Small intestine (tissue), 7 donors: ENCODE measurements around the gene HEXIM2. TPM values are rescaled to one million over a fixed set of nuclear protein-coding genes. Genes with fewer than 3 reads are reported as not detected.

Experiments
- DNase-seq, 2 donors: peaks; one replicate each; pipeline versions ENCODE4 v3.0.0 to v3.0.0-alpha.2; 2013
- FAIRE-seq: peaks from 2 replicates; lab custom pipeline; 2012; peaks lifted over from hg19 to GRCh38; lab: Jason Lieb, UNC
- H3K27ac ChIP-seq, 3 donors: one replicate each; pipeline ENCODE4 v1.5.1; 2013; ENCODE audit warnings: low read length in 2 of 3, mild to moderate bottlenecking in 2 of 3, control low read depth in 1 of 3, inconsistent platforms in 1 of 3, low read depth in 1 of 3, moderate library complexity in 1 of 3
- H3K27me3 ChIP-seq, 3 donors: one replicate each; pipeline ENCODE4 v1.6.1; 2013; ENCODE audit warnings: low read length in 3 of 3, inconsistent platforms in 1 of 3; ENCODE audit not compliant: control insufficient read depth in 3 of 3, insufficient read depth in 3 of 3
- H3K36me3 ChIP-seq, 3 donors: one replicate each; pipeline ENCODE4 v1.6.1; 2013; ENCODE audit warnings: low read length in 3 of 3, inconsistent platforms in 1 of 3, low read depth in 1 of 3, mild to moderate bottlenecking in 1 of 3, moderate library complexity in 1 of 3; ENCODE audit not compliant: control insufficient read depth in 3 of 3, insufficient read depth in 2 of 3
- H3K4me1 ChIP-seq, 3 donors: one replicate each; pipeline ENCODE4 v1.6.1; 2013; ENCODE audit warnings: low read length in 2 of 3, inconsistent platforms in 1 of 3, low read depth in 1 of 3, mild to moderate bottlenecking in 1 of 3, moderate library complexity in 1 of 3; ENCODE audit not compliant: control insufficient read depth in 3 of 3, insufficient read depth in 2 of 3
- H3K4me3 ChIP-seq, 3 donors: one replicate each; pipeline ENCODE4 v1.5.1; 2013; ENCODE audit warnings: low read length in 3 of 3, control low read depth in 1 of 3, inconsistent platforms in 1 of 3, low read depth in 1 of 3, mild to moderate bottlenecking in 1 of 3, moderate library complexity in 1 of 3
- H3K9me3 ChIP-seq, 2 donors: one replicate each; pipeline ENCODE4 v1.6.1; 2013; ENCODE audit warnings: low read depth in 1 of 2, low read length in 1 of 2; ENCODE audit not compliant: control insufficient read depth in 2 of 2, insufficient read depth in 1 of 2
- WGBS, 3 donors: extraction: QIAGEN DNeasy Blood & Tissue Kit; methylation state at CpG; one replicate each; pipeline ENCODE4 v1.1.7; 2013; 5-methylcytosine and 5-hydroxymethylcytosine counted together
- polyA plus RNA-seq, 4 donors: library from polyadenylated mRNA; stranded (reverse) in 3 of 4; unstranded in 1 of 4; fragments of 200-250 nt in 3 of 4; fragments of 120-200 nt in 1 of 4; gene quantifications; one replicate each; pipeline versions ENCODE4 v1.2.1 to v1.2.3, GENCODE V29; 2013
- donor health status: healthy with polysubstance abuse.
- donor health status: control.
- donor health status: control.
- donor health status: Bipolar disorder and iron deficiency.
- donor health status: healthy.

The HEXIM2 gene
- polyA plus RNA-seq, 4 donors = 11.2 to 13.3 (median 12.1) TPM

DNA sequence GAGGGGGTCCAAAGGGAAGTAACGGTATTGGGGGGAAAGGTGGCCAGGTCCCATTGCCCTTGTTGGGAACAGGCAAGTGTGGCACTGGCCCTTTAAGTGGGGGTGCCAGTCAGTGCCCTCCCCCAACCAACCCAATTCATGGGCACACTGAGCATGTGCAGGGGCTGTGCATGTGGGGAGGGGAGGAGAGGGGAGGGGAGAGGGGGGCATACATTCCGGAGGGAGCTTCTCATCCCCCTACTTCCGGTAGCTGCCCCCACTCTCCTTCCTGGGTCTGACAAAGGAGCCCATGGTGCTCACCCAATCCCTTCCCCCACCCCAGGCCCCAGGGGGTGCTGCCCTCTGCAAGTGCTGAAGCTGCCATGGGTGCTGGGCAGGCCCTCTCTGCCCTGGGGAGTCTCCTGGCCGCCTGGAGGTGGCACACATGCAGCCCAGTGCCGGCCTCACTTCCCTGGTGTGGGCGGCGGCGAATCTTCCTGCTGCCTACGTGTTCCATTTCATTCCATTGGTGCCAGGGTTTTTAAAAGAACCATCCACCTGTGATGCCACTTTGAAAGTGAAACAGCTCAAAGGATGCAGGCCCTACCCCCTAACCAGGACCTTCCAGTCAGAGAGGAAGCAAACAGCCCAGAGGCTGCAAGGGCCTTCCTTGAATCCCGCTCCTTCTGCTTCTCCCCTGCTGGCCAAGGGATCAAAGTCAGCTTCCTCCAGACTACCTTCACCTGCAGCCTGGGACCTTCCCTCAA lies 11.0 kb downstream of the HEXIM2 start:
- peak overlapping the region in 2 of 3 donors; percentile 13 to 39 for H3K4me3 ChIP-seq
- FAIRE-seq = no peak
- WGBS, 3 donors = 2 to 26% (median 25%) methylated on average over 8 to 10 of the region's 10 CpGs
- DNase-seq = peak; percentile 73 to 75
- peak overlapping the region; percentile 73 to 95 (median 76) for H3K27ac ChIP-seq
- peaks cover 5 to 64% (median 9%) of the 10 kb centered on the region in 3 donors for H3K4me1 ChIP-seq
- H3K36me3 ChIP-seq = peaks cover 0 to 19% (median 3%) of the 10 kb centered on the region in 3 donors
- no peaks in the 10 kb centered on the region for H3K9me3 ChIP-seq
- H3K27me3 ChIP-seq = no peaks in the 10 kb centered on the region

DNA sequence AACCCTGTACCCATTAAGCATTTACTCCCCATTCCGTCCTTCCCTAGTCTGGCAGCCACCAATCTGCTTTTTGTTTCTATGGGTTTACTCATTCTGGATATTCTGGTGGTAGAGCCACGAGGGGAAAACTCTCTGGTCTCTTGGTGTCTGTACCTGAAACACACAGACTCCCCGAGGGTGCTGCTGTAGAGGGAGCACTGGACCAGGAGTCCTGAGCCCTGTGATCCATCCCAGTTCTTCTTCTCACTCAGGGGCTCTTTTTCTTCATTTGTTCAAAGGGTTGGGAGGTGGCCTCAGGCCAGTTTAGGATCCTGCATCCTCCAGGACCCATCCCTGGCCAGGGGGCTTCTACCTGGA lies 14.1 kb downstream of the HEXIM2 start:
- H3K27ac ChIP-seq = peak overlapping the region in 2 of 3 donors; percentile 12 to 73
- no peak for FAIRE-seq
- no peaks in the 10 kb centered on the region for H3K9me3 ChIP-seq
- H3K36me3 ChIP-seq = no peaks in the 10 kb centered on the region
- H3K27me3 ChIP-seq = no peaks in the 10 kb centered on the region
- no peak for DNase-seq
- no peak overlapping the region for H3K4me3 ChIP-seq
- peaks cover 5 to 47% (median 9%) of the 10 kb centered on the region in 3 donors for H3K4me1 ChIP-seq
- 58 to 68% (median 63%) methylated on average over 3 of the region's 3 CpGs for WGBS, 3 donors

DNA sequence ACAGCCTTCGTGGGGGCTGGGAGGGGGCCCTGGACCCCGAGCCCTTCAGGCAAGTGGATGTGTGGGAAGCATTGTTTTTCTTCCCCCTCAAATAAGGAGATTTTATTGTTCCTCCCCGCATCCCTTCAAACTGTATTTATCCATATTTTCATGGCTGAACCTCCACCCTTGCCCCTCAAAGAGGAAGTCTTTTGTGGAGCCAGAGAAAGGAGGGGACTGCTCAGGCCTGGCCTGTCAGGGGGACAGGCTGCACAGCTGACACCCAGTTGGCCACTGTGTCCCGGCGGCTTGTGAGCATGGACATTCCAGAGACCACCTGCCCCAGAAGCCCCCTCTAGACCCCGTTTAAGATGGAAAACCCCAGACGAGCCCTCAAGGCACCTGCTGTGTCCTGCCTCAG lies 15.9 kb downstream of the HEXIM2 start:
- no peaks in the 10 kb centered on the region for H3K9me3 ChIP-seq
- 80 to 87% (median 86%) methylated on average over 7 of the region's 7 CpGs for whole genome bisulfite sequencing, 3 donors
- no peak overlapping the region for H3K4me3 ChIP-seq
- no peak for DNase-seq
- H3K36me3 ChIP-seq = no peaks in the 10 kb centered on the region
- H3K27me3 ChIP-seq = no peaks in the 10 kb centered on the region
- H3K4me1 ChIP-seq = peaks cover 0 to 32% (median 0%) of the 10 kb centered on the region in 3 donors
- FAIRE-seq = no peak
- H3K27ac ChIP-seq = no peak overlapping the region

DNA sequence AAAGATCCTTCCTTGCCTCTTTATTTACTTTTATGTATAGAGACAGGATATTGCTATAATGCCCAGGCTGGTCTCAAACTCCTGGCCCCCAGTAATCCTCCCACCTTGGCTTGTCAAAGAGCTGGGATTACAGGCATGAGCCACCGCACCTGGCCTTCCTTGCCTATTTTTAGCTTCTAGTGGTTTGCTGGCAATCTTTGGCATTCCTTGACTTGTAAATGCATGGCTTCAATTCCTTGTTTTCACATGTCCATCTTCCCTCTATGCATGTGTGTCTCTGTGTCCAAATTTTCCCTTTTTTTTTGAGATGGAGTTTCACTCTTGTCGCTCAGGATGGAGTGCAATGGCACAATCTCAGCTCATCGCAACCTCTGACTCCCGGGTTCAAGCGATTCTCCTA lies 22.5 kb downstream of the HEXIM2 start:
- H3K4me3 ChIP-seq = no peak overlapping the region
- no peak overlapping the region for H3K27ac ChIP-seq
- no peaks in the 10 kb centered on the region for H3K27me3 ChIP-seq
- no peaks in the 10 kb centered on the region for H3K9me3 ChIP-seq
- H3K4me1 ChIP-seq = peaks cover 0 to 18% (median 3%) of the 10 kb centered on the region in 3 donors
- 93 to 96% (median 96%) methylated on average over 5 of the region's 5 CpGs for WGBS, 3 donors
- DNase-seq (no peak), FAIRE-seq (no peak)
- no peaks in the 10 kb centered on the region for H3K36me3 ChIP-seq

DNA sequence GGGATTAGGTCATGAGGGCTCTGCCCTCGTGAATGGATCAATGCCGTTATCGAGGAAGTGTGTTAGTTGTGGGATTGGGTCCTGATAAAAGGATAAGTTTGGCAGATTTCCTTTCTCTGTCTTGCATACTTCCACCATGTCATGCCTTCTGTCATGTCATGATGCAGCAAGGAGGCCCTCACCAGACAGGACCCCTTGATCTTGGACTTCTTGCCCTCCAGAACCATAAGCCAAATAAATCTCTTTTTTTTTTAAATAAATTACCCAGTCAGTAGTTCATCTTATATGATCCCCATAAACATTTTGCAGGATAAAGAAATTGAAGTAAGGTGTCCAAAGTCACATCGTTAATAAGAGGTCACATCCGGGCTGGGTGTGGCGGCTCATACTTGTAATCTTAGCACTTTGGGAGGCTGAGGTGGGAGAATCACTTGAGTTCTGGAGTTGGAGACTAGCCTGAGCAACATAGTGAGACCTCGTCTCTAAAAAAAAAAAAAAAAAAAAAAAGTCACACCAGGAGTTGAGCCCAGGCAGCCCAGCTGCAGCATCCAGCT lies 25.2 kb downstream of the HEXIM2 start:
- no peaks in the 10 kb centered on the region for H3K36me3 ChIP-seq
- no peak overlapping the region for H3K4me3 ChIP-seq
- H3K4me1 ChIP-seq = peaks cover 0 to 37% (median 3%) of the 10 kb centered on the region in 3 donors
- H3K27ac ChIP-seq = peak overlapping the region in 1 of 3 donors; percentile 54
- DNase-seq = peak; percentile 66 to 73
- no peak for FAIRE-seq
- no peaks in the 10 kb centered on the region for H3K9me3 ChIP-seq
- no peaks in the 10 kb centered on the region for H3K27me3 ChIP-seq
- 10 to 46% (median 29%) methylated on average over 7 of the region's 7 CpGs for WGBS, 3 donors

DNA sequence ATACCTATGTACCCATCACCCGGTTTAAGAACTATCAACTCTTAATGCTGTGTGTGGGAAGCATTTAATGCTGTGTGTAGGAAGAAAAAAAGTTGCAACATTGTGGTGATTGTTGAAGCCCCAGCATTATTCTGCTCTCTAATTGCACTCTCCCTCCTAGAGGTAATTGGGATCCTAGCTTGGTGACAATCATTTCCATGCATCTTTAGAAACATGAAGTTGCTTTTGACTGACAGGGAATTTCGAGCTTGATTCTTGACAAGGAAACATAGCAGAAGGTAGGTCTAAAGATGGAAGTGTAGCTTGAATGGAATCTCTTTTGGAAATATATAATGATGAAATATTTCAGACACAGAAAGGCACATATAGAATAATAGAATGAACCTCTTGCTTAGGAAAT lies 27.3 kb downstream of the HEXIM2 start:
- 82 to 88% (median 87%) methylated on average over 2 of the region's 2 CpGs for WGBS, 3 donors
- no peaks in the 10 kb centered on the region for H3K9me3 ChIP-seq

DNA sequence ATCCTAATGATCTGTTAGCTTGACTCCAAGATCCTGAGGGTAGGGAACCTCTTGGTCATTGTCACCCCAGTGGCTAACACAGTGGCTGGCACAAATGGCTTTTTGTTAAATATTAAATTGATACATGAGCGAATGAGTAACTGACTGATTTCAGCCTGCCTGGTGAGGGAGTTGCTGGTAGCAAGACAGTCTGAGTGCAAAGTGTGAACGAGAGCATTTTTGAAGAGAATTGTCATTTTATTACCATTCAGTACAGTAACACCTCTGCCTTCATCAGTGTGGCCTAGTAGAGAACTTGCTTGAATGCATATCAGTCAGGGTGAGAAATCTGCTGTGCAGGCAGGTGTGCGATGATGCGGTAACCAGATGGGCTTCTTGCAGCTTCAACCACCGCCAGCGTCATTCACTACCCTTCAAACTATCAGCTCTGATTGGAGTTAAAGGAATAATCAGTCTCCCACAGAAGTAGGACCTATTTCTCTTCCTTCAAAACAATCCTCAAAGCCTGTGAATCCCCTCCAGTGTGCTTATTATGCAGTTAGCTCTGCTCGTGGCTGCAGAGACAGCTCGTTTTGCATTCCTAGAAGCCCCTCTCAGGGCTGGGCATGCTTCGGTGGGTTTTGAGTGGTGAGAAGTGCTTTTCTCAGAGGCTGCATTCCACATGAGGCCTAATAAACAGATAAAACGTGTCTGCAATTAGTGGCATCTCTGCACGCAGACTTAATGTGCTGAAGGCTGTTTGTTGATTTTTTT lies 29.0 kb downstream of the HEXIM2 start:
- Histone ChIP-seq H3K27ac (peak overlapping the region in 1 of 3 donors; percentile 74), H3K9me3 (no peaks in the 10 kb centered on the region), H3K4me1 (peaks cover 0 to 32% (median 3%) of the 10 kb centered on the region in 3 donors), H3K27me3 (no peaks in the 10 kb centered on the region), H3K4me3 (no peak overlapping the region), H3K36me3 (no peaks in the 10 kb centered on the region)
- peak; percentile 53 to 61 for DNase-seq
- WGBS, 3 donors = 55 to 69% (median 62%) methylated on average over 11 of the region's 11 CpGs
- no peak for FAIRE-seq

More for the DNA sequence above, 27.3 kb downstream of the HEXIM2 start:
- DNase-seq (no peak), FAIRE-seq (no peak)
- H3K4me1 ChIP-seq = peaks cover 0 to 32% (median 3%) of the 10 kb centered on the region in 3 donors
- no peaks in the 10 kb centered on the region for H3K27me3 ChIP-seq
- no peak overlapping the region for H3K27ac ChIP-seq
- H3K4me3 ChIP-seq = no peak overlapping the region
- H3K36me3 ChIP-seq = no peaks in the 10 kb centered on the region

DNA sequence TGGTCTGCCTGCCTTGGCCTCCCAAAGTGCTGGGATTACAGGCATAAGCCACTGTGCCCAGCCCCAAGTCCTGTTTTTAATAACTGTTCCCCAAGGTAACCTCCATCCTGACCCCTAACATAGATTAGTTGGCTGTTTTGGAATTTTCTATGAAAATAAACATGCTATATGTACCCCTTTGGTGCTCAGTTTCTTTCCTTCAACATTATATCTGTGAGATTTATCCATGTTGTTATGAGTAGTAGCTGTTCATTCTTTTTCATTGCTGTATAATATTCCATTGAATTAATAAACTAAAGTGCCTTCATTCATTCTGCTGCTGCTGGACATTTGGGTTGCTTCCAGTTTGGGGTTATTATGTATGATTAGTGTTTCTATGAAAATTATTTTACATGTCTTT lies 33.7 kb downstream of the HEXIM2 start:
- FAIRE-seq (no peak), DNase-seq (no peak)
- H3K4me1 ChIP-seq = peaks cover 0 to 26% (median 2%) of the 10 kb centered on the region in 3 donors
- no peaks in the 10 kb centered on the region for H3K36me3 ChIP-seq
- H3K9me3 ChIP-seq = no peaks in the 10 kb centered on the region
- H3K27ac ChIP-seq = no peak overlapping the region
- no peak overlapping the region for H3K4me3 ChIP-seq
- no peaks in the 10 kb centered on the region for H3K27me3 ChIP-seq
